ENCODE data around the gene ANTXR2.
"Not testable (repeated sequence)": the region's sequence is repeated elsewhere in the genome, so short reads cannot be mapped to it uniquely, and the experiment has no call there.

The ANTXR2 gene

DNA sequence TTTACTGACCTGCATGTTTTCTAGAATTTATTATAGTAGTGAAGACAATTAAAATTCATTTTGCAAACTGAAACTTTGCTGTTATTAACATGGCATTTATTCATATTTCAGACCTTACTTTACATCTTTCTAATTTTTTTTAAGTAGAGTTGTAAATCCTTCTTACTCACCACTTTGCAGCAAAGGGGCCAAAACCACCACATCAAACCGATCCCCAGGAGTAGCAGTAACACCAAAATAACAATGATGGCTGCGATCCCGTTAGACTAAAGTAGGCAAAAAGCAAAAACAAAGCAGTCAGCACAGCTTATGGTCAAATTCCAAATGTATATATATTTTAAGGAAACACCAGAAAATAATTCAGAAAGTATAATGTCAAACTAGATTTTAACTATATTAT lies 64.7 kb downstream of the ANTXR2 start:
- Mint-ChIP-seq H3K27ac (peak overlapping the region; percentile 61), H3K9me3 (ENCODE audit: low read depth) (peaks cover 5% of the 10 kb centered on the region), H3K4me3 (no peak overlapping the region), H3K4me1 (ENCODE audit: low read depth) (peaks cover 48% of the 10 kb centered on the region), H3K36me3 (peaks cover 34% of the 10 kb centered on the region), H3K27me3 (no peaks in the 10 kb centered on the region)

GRCh38 chr4:80007745-80008149 lies 65.3 kb downstream of the ANTXR2 start:
- peaks cover 5% of the 10 kb centered on the region for H3K9me3 Mint-ChIP-seq (ENCODE audit: low read depth)
- H3K27me3 Mint-ChIP-seq: no peaks in the 10 kb centered on the region
- H3K4me1 Mint-ChIP-seq (ENCODE audit: low read depth): peaks cover 48% of the 10 kb centered on the region
- peak overlapping the region; percentile 68 for H3K27ac Mint-ChIP-seq
- peaks cover 30% of the 10 kb centered on the region for H3K36me3 Mint-ChIP-seq
- H3K4me3 Mint-ChIP-seq: peak overlapping the region; percentile 17

- peaks cover 48% of the 10 kb centered on the region for H3K4me1 Mint-ChIP-seq (ENCODE audit: low read depth)
- peaks cover 5% of the 10 kb centered on the region for H3K9me3 Mint-ChIP-seq (ENCODE audit: low read depth)
- peak overlapping the region; percentile 9 for H3K4me3 Mint-ChIP-seq
- H3K27ac Mint-ChIP-seq: peak overlapping the region; percentile 68
- H3K27me3 Mint-ChIP-seq: no peaks in the 10 kb centered on the region
- H3K36me3 Mint-ChIP-seq: peaks cover 29% of the 10 kb centered on the region
Measured at GRCh38 chr4:80006935-80007744, 65.9 kb downstream of the ANTXR2 start.

DNA sequence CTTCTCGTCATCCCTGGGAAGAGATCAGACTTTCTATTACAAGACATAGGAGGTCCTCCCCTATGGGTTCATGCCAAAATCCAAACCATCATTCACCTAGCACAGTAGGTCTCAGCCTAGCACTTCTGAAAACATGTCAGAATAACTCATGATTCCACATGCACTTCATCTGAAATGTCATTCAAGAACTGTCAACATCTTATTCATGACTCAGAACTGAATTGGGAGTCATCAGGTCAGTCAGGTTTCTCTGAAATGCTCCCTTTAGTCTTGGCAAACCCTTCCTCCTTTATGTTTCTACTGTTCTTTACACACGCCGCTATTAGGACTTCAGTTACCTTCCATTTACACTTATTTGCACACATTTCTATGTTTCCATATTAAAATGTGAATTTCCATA lies 67.2 kb downstream of the ANTXR2 start:
- H3K4me1 Mint-ChIP-seq (ENCODE audit: low read depth): peaks cover 45% of the 10 kb centered on the region
- no peaks in the 10 kb centered on the region for H3K27me3 Mint-ChIP-seq
- H3K9me3 Mint-ChIP-seq (ENCODE audit: low read depth): peaks cover 5% of the 10 kb centered on the region
- peak overlapping the region; percentile 83 for H3K27ac Mint-ChIP-seq
- peak overlapping the region; percentile 21 for H3K4me3 Mint-ChIP-seq
- peaks cover 33% of the 10 kb centered on the region for H3K36me3 Mint-ChIP-seq

GRCh38 chr4:80004319-80004718 lies 68.7 kb downstream of the ANTXR2 start:
- Mint-ChIP-seq H3K27me3 (no peaks in the 10 kb centered on the region), H3K36me3 (peaks cover 28% of the 10 kb centered on the region), H3K4me3 (no peak overlapping the region), H3K9me3 (ENCODE audit: low read depth) (peaks cover 5% of the 10 kb centered on the region), H3K4me1 (ENCODE audit: low read depth) (peaks cover 38% of the 10 kb centered on the region), H3K27ac (no peak overlapping the region)

- H3K4me1 Mint-ChIP-seq (ENCODE audit: low read depth): peaks cover 41% of the 10 kb centered on the region
- peaks cover 26% of the 10 kb centered on the region for H3K36me3 Mint-ChIP-seq
- not testable (repeated sequence) for H3K27me3 Mint-ChIP-seq; H3K9me3 Mint-ChIP-seq (ENCODE audit: low read depth); H3K4me3 Mint-ChIP-seq; H3K27ac Mint-ChIP-seq
Measured at GRCh38 chr4:80002559-80002958, 70.5 kb downstream of the ANTXR2 start.

DNA sequence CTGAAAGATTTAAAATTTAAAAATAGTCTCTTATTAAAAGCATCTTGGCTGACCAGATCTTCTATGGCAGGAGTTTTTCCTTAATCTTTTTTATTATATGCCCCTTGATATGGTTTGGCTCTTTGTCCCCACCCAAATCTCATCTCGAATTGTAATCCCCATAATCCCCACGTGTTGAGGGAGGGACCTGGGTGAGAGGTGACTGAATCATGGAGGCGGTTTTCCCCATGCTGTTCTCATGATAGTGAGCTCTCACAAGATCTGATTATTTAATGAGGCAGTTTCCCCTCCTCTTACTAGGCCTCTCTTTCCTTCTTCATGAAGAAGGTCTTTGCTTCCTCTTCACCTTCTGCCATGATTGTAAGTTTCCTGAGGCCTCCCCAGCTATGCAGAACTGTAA lies 74.0 kb downstream of the ANTXR2 start:
- Mint-ChIP-seq H3K4me1 (ENCODE audit: low read depth) (peaks cover 22% of the 10 kb centered on the region), H3K36me3 (peaks cover 17% of the 10 kb centered on the region)
- not testable (repeated sequence) for H3K9me3 Mint-ChIP-seq (ENCODE audit: low read depth); H3K27ac Mint-ChIP-seq; H3K4me3 Mint-ChIP-seq; H3K27me3 Mint-ChIP-seq

- Mint-ChIP-seq H3K36me3 (peaks cover 19% of the 10 kb centered on the region), H3K4me3 (no peak overlapping the region), H3K27me3 (no peaks in the 10 kb centered on the region), H3K27ac (no peak overlapping the region), H3K9me3 (ENCODE audit: low read depth) (no peaks in the 10 kb centered on the region), H3K4me1 (ENCODE audit: low read depth) (peaks cover 24% of the 10 kb centered on the region)
Measured at GRCh38 chr4:79998201-79998600, 74.8 kb downstream of the ANTXR2 start.

GRCh38 chr4:79996851-79997250 lies 76.2 kb downstream of the ANTXR2 start:
- no peaks in the 10 kb centered on the region for H3K27me3 Mint-ChIP-seq
- H3K4me1 Mint-ChIP-seq (ENCODE audit: low read depth): peaks cover 28% of the 10 kb centered on the region
- H3K27ac Mint-ChIP-seq: peak overlapping the region; percentile 58
- H3K9me3 Mint-ChIP-seq (ENCODE audit: low read depth): no peaks in the 10 kb centered on the region
- no peak overlapping the region for H3K4me3 Mint-ChIP-seq
- peaks cover 16% of the 10 kb centered on the region for H3K36me3 Mint-ChIP-seq

- Mint-ChIP-seq H3K27ac (no peak overlapping the region), H3K4me3 (no peak overlapping the region), H3K4me1 (ENCODE audit: low read depth) (peaks cover 31% of the 10 kb centered on the region), H3K9me3 (ENCODE audit: low read depth) (no peaks in the 10 kb centered on the region), H3K36me3 (peaks cover 12% of the 10 kb centered on the region), H3K27me3 (no peaks in the 10 kb centered on the region)
Measured at GRCh38 chr4:79993476-79993875, 79.6 kb downstream of the ANTXR2 start.

DNA sequence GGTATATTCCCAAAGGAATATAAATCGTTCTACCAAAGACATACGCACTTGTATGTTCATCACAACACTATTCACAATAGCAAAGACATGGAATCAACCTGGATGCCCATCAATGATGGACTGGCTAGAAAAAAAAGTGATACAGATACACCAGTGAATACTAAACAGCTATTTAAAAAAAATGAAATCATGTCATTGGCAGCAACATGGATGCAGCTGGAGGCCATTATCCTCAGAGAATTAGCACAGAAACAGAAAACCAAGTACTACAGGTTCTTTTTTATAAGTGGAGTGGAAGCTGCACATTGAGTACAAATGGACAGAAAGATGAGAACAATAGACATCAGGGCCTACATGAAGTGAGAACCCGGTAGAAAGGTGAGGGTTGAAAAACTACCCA lies 81.4 kb downstream of the ANTXR2 start:
- Mint-ChIP-seq H3K27me3 (no peaks in the 10 kb centered on the region), H3K36me3 (peaks cover 9% of the 10 kb centered on the region), H3K4me3 (no peak overlapping the region), H3K27ac (no peak overlapping the region), H3K4me1 (ENCODE audit: low read depth) (peaks cover 19% of the 10 kb centered on the region), H3K9me3 (ENCODE audit: low read depth) (no peaks in the 10 kb centered on the region)

- H3K4me1 Mint-ChIP-seq (ENCODE audit: low read depth): peaks cover 19% of the 10 kb centered on the region
- H3K9me3 Mint-ChIP-seq (ENCODE audit: low read depth); H3K36me3 Mint-ChIP-seq; H3K27ac Mint-ChIP-seq; H3K27me3 Mint-ChIP-seq; H3K4me3 Mint-ChIP-seq: not testable (repeated sequence)
Measured at GRCh38 chr4:79991100-79991499, 81.9 kb downstream of the ANTXR2 start.

- no peak overlapping the region for H3K4me3 Mint-ChIP-seq
- no peaks in the 10 kb centered on the region for H3K9me3 Mint-ChIP-seq (ENCODE audit: low read depth)
- H3K27ac Mint-ChIP-seq: no peak overlapping the region
- H3K36me3 Mint-ChIP-seq: peaks cover 8% of the 10 kb centered on the region
- H3K27me3 Mint-ChIP-seq: no peaks in the 10 kb centered on the region
- H3K4me1 Mint-ChIP-seq (ENCODE audit: low read depth): peaks cover 13% of the 10 kb centered on the region
Measured at GRCh38 chr4:79987401-79987800, 85.6 kb downstream of the ANTXR2 start.

- H3K4me1 Mint-ChIP-seq (ENCODE audit: low read depth): peaks cover 2% of the 10 kb centered on the region
- no peak overlapping the region for H3K4me3 Mint-ChIP-seq
- no peak overlapping the region for H3K27ac Mint-ChIP-seq
- H3K27me3 Mint-ChIP-seq: no peaks in the 10 kb centered on the region
- H3K9me3 Mint-ChIP-seq (ENCODE audit: low read depth): no peaks in the 10 kb centered on the region
- H3K36me3 Mint-ChIP-seq: peaks cover 12% of the 10 kb centered on the region
Measured at GRCh38 chr4:79983431-79983830, 89.6 kb downstream of the ANTXR2 start.

DNA sequence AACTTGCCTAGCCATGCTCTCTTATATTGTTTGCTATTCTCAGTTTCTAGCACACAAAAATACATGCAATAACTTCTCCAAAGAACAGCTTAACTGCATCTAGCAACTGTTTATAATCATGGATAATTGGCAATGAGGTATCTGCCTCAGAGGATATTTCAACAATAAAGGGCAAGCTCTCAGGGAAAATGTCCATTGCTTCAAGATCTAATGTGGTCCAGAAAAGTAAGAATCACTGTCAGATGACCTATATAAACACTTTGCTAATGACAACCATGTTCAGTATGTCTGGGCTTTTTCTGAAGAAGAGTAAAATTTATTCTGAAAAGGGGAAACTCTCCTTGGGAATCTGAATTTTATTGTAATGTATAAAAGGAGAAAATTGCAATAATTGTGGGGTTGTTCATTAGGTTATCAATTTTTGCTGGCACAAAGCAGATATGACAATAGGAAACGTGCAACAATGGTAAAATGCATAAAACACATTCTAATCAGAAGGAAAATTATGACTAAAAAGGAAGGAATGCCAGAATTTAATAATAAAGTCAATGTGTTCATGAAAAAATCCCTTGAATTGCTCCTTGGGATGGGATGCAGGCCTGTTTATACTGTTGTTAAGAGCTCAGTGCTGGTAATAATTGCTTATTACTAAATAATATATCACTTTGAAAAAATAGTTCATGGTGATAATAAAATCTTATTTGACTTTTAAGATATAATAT lies 90.3 kb downstream of the ANTXR2 start:
- H3K4me3 Mint-ChIP-seq: no peak overlapping the region
- peaks cover 16% of the 10 kb centered on the region for H3K36me3 Mint-ChIP-seq
- H3K27me3 Mint-ChIP-seq: no peaks in the 10 kb centered on the region
- H3K27ac Mint-ChIP-seq: no peak overlapping the region
- no peaks in the 10 kb centered on the region for H3K9me3 Mint-ChIP-seq (ENCODE audit: low read depth)
- no peaks in the 10 kb centered on the region for H3K4me1 Mint-ChIP-seq (ENCODE audit: low read depth)

All from activated naive CD8-positive, alpha-beta T cell (primary cell).